SK-N-SH treated with all-trans-retinoic acid at 6 μM for 48 hours (cell line): ENCODE data around the gene CNTNAP2.

Experiments
- ATAC-seq: fragments of 200-7000 bp; cut with Tn5 transposase; 3 replicates; pipeline ENCODE4 v1.9.1; 2020; ENCODE audit warnings: mild to moderate bottlenecking, moderate library complexity
- ARNTL ChIP-seq: fragments of 450-650 bp; formaldehyde crosslinking; IDR thresholded peaks from 2 replicates; pipeline ENCODE4 v1.5.0; 2020; ENCODE audit warnings: low read depth, mild to moderate bottlenecking, moderate library complexity, borderline replicate concordance
- BACH2 ChIP-seq: fragments of 250-450 bp; sonication (Bioruptor Pico); IDR thresholded peaks from 2 replicates; pipeline ENCODE4 v1.9.0; 2021; ENCODE audit warnings: mild to moderate bottlenecking, borderline replicate concordance
- CSDC2 ChIP-seq: fragments of 250-450 bp; sonication (Bioruptor Pico); IDR thresholded peaks from 2 replicates; pipeline ENCODE4 v1.5.0; 2020; ENCODE audit warnings: mild to moderate bottlenecking, moderate library complexity
- ESRRG ChIP-seq: fragments of 250-450 bp; sonication (Bioruptor Pico); IDR thresholded peaks from 2 replicates; pipeline ENCODE4 v1.6.1; 2021; ENCODE audit warnings: mild to moderate bottlenecking
- GLIS3 ChIP-seq: fragments of 250-450 bp; sonication (Bioruptor Pico); IDR thresholded peaks from 2 replicates; pipeline ENCODE4 v1.5.0; 2020; ENCODE audit warnings: mild to moderate bottlenecking, moderate library complexity
- ISL1 ChIP-seq: fragments of 250-450 bp; sonication (Bioruptor Pico); IDR thresholded peaks from 2 replicates; pipeline ENCODE4 v2.1.2; 2022; ENCODE audit warnings: mild to moderate bottlenecking, moderate library complexity
- OSR1 ChIP-seq: fragments of 250-450 bp; sonication (Bioruptor Pico); IDR thresholded peaks from 2 replicates; pipeline ENCODE4 v1.8.0; 2022; ENCODE audit warnings: moderate library complexity, mild to moderate bottlenecking, inconsistent platforms
- PPARA ChIP-seq: fragments of 250-450 bp; sonication (Bioruptor Pico); IDR thresholded peaks from 2 replicates; pipeline ENCODE4 v1.5.0; 2020; ENCODE audit warnings: mild to moderate bottlenecking, borderline replicate concordance
- RARB ChIP-seq: fragments of 250-450 bp; sonication (Bioruptor Pico); IDR thresholded peaks from 2 replicates; pipeline ENCODE4 v1.8.0; 2021; ENCODE audit warnings: mild to moderate bottlenecking, moderate library complexity
- SNAI2 ChIP-seq: fragments of 250-450 bp; sonication (Bioruptor Pico); IDR thresholded peaks from 2 replicates; pipeline ENCODE4 v1.5.0; 2020; ENCODE audit warnings: mild to moderate bottlenecking, moderate library complexity
- TCF4 ChIP-seq: fragments of 250-450 bp; sonication (Bioruptor Pico); IDR thresholded peaks from 2 replicates; pipeline ENCODE4 v1.8.0; 2021; ENCODE audit warnings: mild to moderate bottlenecking, moderate library complexity, borderline replicate concordance
- TOX ChIP-seq: fragments of 250-450 bp; sonication (Bioruptor Pico); IDR thresholded peaks from 2 replicates; pipeline ENCODE4 v1.8.0; 2021; ENCODE audit warnings: mild to moderate bottlenecking, moderate library complexity, borderline replicate concordance
- ZC3H10 ChIP-seq: fragments of 250-450 bp; sonication (Bioruptor Pico); IDR thresholded peaks from 2 replicates; pipeline ENCODE4 v1.5.1; 2021; ENCODE audit warnings: mild to moderate bottlenecking, moderate library complexity
- ZFP3 ChIP-seq: fragments of 250-450 bp; sonication (Bioruptor Pico); IDR thresholded peaks from 2 replicates; pipeline ENCODE4 v1.5.0; 2020; ENCODE audit warnings: mild to moderate bottlenecking, moderate library complexity
- ZFP30 ChIP-seq: fragments of 450-650 bp; formaldehyde crosslinking; IDR thresholded peaks from 2 replicates; pipeline ENCODE4 v1.5.0; 2022; ENCODE audit warnings: mild to moderate bottlenecking, moderate library complexity
- ZNF565 ChIP-seq: fragments of 450-650 bp; formaldehyde crosslinking; conservative IDR thresholded peaks from 2 replicates; pipeline ENCODE4 v1.5.0; 2020; ENCODE audit warnings: low read depth, mild to moderate bottlenecking, moderate library complexity
- ZNF70 ChIP-seq: fragments of 450-650 bp; formaldehyde crosslinking; IDR thresholded peaks from 2 replicates; pipeline ENCODE4 v1.5.0; 2020; ENCODE audit warnings: mild to moderate bottlenecking, moderate library complexity
- ZNF8 ChIP-seq: fragments of 450-650 bp; formaldehyde crosslinking; IDR thresholded peaks from 2 replicates; pipeline ENCODE4 v1.5.0; 2020; ENCODE audit warnings: mild to moderate bottlenecking, moderate library complexity
- TF ChIP-seq, protein P1 (sequence below): fragments of 250-450 bp; sonication (Bioruptor Pico); IDR thresholded peaks from 2 replicates; pipeline ENCODE4 v1.5.1; 2020; ENCODE audit warnings: low read depth, mild to moderate bottlenecking, moderate library complexity
- TF ChIP-seq, protein P2 (sequence below): fragments of 250-450 bp; sonication (Bioruptor Pico); IDR thresholded peaks from 2 replicates; pipeline ENCODE4 v1.5.0; 2020; ENCODE audit warnings: mild to moderate bottlenecking, moderate library complexity
- TF ChIP-seq, protein P3 (sequence below): fragments of 250-450 bp; sonication (Bioruptor Pico); IDR thresholded peaks from 2 replicates; pipeline ENCODE4 v1.5.1; 2021; ENCODE audit warnings: mild to moderate bottlenecking, moderate library complexity
- TF ChIP-seq, protein P4 (sequence below): fragments of 250-450 bp; sonication (Bioruptor Pico); IDR thresholded peaks from 2 replicates; pipeline ENCODE4 v1.8.0; 2021; ENCODE audit warnings: low read depth, mild to moderate bottlenecking, moderate library complexity, borderline replicate concordance
- TF ChIP-seq, protein P5 (sequence below): fragments of 250-450 bp; sonication (Bioruptor Pico); IDR thresholded peaks from 2 replicates; pipeline ENCODE4 v1.8.0; 2020; ENCODE audit warnings: mild to moderate bottlenecking, moderate library complexity, borderline replicate concordance

CNTNAP2 gene

DNA sequence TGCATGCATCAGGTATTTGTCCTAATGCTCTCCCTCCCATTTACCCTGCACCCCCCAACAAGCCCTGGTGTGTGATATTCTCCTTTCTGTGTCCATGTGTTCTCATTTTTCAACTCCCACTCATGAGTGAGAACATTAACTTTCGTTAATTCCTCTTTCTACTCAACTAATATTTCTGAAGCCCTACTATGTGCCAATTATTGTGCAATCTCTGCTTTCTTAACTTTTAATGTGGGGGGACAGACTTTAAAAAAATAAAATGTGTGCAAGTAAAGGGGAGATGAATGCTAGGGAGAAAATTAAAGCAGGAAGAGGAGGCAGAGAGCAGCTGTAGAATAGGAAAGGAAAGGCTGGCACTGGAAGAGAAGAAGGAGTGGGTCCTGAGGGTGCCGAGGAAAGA, 1520.0 kb downstream of the CNTNAP2 start:
- no peak for TF ChIP-seq PPARA (CRISPR knock-in tag)
- TF ChIP-seq ZFP30 (CRISPR knock-in tag), result no peak
- ATAC-seq, result no peak

DNA sequence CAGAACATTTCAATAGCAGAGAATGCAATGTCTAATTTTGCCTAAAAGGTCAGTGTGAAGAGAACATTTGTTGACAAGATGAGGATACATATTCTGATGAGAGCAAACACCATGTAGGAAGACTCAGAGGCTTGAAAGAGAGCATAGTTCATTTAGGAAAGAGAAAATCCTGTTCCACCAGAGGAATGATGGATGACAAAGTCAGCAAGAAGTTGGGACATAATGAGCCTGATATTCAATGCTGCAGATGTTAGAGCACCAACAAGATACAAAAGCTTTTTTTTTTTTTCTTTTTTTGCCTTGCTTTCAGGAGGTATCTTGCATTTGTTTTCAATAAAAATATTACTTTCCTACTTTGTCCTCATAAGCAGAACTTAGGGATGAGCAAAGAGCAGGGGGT, 1522.0 kb downstream of the CNTNAP2 start:
- no peak for ATAC-seq

DNA sequence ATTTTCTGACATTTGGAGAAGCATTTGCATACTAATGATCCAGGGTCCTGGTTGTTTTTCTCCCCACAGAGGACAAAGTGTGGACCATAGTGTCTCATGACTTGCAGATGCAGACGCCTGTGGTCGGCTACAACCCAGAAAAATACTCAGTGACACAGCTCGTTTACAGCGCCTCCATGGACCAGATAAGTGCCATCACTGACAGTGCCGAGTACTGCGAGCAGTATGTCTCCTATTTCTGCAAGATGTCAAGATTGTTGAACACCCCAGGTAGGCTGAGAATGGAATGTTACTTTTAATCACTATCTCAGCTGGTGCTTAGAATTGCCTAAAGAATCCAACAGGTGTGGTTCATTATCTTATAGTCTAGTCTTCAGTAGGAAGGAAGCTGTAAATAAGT, 1522.4 kb downstream of the CNTNAP2 start:
- no peak for TF ChIP-seq CSDC2 (CRISPR knock-in tag)
- no peak for ATAC-seq

More for the DNA sequence above, 1522.0 kb downstream of the CNTNAP2 start:
- no peak for TF ChIP-seq SNAI2 (CRISPR knock-in tag)
- TF ChIP-seq ZNF70 (CRISPR knock-in tag), result no peak
- TF ChIP-seq PPARA (CRISPR knock-in tag), result no peak
- TF ChIP-seq CSDC2 (CRISPR knock-in tag), result no peak
- TF ChIP-seq, protein P1, sequence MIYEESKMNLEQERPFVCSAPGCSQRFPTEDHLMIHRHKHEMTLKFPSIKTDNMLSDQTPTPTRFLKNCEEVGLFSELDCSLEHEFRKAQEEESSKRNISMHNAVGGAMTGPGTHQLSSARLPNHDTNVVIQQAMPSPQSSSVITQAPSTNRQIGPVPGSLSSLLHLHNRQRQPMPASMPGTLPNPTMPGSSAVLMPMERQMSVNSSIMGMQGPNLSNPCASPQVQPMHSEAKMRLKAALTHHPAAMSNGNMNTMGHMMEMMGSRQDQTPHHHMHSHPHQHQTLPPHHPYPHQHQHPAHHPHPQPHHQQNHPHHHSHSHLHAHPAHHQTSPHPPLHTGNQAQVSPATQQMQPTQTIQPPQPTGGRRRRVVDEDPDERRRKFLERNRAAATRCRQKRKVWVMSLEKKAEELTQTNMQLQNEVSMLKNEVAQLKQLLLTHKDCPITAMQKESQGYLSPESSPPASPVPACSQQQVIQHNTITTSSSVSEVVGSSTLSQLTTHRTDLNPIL (CRISPR knock-in tag), result no peak
- TF ChIP-seq GLIS3 (CRISPR knock-in tag), result no peak
- TF ChIP-seq BACH2, result no peak
- no peak for TF ChIP-seq TOX (CRISPR knock-in tag)
- TF ChIP-seq ZFP30 (CRISPR knock-in tag), result no peak
- no peak for TF ChIP-seq ZC3H10 (CRISPR knock-in tag)
- no peak for TF ChIP-seq RARB (CRISPR knock-in tag)
- TF ChIP-seq ISL1 (CRISPR knock-in tag), result no peak
- TF ChIP-seq ESRRG, result no peak
- TF ChIP-seq, protein P2, sequence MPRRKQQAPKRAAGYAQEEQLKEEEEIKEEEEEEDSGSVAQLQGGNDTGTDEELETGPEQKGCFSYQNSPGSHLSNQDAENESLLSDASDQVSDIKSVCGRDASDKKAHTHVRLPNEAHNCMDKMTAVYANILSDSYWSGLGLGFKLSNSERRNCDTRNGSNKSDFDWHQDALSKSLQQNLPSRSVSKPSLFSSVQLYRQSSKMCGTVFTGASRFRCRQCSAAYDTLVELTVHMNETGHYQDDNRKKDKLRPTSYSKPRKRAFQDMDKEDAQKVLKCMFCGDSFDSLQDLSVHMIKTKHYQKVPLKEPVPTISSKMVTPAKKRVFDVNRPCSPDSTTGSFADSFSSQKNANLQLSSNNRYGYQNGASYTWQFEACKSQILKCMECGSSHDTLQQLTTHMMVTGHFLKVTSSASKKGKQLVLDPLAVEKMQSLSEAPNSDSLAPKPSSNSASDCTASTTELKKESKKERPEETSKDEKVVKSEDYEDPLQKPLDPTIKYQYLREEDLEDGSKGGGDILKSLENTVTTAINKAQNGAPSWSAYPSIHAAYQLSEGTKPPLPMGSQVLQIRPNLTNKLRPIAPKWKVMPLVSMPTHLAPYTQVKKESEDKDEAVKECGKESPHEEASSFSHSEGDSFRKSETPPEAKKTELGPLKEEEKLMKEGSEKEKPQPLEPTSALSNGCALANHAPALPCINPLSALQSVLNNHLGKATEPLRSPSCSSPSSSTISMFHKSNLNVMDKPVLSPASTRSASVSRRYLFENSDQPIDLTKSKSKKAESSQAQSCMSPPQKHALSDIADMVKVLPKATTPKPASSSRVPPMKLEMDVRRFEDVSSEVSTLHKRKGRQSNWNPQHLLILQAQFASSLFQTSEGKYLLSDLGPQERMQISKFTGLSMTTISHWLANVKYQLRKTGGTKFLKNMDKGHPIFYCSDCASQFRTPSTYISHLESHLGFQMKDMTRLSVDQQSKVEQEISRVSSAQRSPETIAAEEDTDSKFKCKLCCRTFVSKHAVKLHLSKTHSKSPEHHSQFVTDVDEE, result no peak
- no peak for TF ChIP-seq ZNF8 (CRISPR knock-in tag)
- TF ChIP-seq ZFP3 (CRISPR knock-in tag), result no peak
- no peak for TF ChIP-seq ZNF565
- TF ChIP-seq OSR1 (CRISPR knock-in tag), result no peak
- TF ChIP-seq, protein P3, sequence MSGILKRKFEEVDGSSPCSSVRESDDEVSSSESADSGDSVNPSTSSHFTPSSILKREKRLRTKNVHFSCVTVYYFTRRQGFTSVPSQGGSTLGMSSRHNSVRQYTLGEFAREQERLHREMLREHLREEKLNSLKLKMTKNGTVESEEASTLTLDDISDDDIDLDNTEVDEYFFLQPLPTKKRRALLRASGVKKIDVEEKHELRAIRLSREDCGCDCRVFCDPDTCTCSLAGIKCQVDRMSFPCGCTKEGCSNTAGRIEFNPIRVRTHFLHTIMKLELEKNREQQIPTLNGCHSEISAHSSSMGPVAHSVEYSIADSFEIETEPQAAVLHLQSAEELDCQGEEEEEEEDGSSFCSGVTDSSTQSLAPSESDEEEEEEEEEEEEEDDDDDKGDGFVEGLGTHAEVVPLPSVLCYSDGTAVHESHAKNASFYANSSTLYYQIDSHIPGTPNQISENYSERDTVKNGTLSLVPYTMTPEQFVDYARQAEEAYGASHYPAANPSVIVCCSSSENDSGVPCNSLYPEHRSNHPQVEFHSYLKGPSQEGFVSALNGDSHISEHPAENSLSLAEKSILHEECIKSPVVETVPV (CRISPR knock-in tag), result no peak

DNA sequence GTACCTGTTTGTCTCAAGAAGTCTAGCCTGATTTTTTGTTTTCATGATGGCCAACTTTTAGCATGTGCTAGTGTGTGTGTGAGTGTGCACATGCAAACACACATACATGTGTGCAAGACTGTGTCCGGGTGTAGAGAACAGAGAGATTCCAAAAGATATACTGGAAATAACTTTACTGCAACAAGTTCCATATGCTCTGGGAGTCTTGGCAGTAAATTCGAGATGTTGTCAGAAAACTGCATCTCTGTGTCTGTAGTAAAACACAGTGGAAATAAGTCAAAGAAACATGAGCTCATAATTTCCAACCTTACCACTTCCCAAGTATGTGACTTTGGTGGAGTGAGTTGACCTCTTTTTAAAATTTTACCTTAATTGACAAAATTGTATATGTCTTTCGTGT, 1523.2 kb downstream of the CNTNAP2 start:
- ATAC-seq, result no peak
- TF ChIP-seq PPARA (CRISPR knock-in tag), result no peak
- no peak for TF ChIP-seq ZC3H10 (CRISPR knock-in tag)
- TF ChIP-seq OSR1 (CRISPR knock-in tag), result no peak
- TF ChIP-seq ZNF8 (CRISPR knock-in tag), result no peak
- TF ChIP-seq, protein P2, result no peak
- TF ChIP-seq CSDC2 (CRISPR knock-in tag), result no peak
- TF ChIP-seq BACH2, result no peak
- TF ChIP-seq SNAI2 (CRISPR knock-in tag), result no peak
- no peak for TF ChIP-seq ESRRG
- TF ChIP-seq, protein P1 (CRISPR knock-in tag), result no peak
- no peak for TF ChIP-seq TOX (CRISPR knock-in tag)
- no peak for TF ChIP-seq ZNF565
- TF ChIP-seq TCF4 (CRISPR knock-in tag), result no peak
- TF ChIP-seq RARB (CRISPR knock-in tag), result no peak
- TF ChIP-seq, protein P4, sequence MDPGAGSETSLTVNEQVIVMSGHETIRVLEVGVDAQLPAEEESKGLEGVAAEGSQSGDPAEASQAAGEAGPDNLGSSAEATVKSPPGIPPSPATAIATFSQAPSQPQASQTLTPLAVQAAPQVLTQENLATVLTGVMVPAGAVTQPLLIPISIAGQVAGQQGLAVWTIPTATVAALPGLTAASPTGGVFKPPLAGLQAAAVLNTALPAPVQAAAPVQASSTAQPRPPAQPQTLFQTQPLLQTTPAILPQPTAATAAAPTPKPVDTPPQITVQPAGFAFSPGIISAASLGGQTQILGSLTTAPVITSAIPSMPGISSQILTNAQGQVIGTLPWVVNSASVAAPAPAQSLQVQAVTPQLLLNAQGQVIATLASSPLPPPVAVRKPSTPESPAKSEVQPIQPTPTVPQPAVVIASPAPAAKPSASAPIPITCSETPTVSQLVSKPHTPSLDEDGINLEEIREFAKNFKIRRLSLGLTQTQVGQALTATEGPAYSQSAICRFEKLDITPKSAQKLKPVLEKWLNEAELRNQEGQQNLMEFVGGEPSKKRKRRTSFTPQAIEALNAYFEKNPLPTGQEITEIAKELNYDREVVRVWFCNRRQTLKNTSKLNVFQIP, result no peak
- no peak for TF ChIP-seq ISL1 (CRISPR knock-in tag)
- no peak for TF ChIP-seq ARNTL (CRISPR knock-in tag)
- TF ChIP-seq, protein P5, sequence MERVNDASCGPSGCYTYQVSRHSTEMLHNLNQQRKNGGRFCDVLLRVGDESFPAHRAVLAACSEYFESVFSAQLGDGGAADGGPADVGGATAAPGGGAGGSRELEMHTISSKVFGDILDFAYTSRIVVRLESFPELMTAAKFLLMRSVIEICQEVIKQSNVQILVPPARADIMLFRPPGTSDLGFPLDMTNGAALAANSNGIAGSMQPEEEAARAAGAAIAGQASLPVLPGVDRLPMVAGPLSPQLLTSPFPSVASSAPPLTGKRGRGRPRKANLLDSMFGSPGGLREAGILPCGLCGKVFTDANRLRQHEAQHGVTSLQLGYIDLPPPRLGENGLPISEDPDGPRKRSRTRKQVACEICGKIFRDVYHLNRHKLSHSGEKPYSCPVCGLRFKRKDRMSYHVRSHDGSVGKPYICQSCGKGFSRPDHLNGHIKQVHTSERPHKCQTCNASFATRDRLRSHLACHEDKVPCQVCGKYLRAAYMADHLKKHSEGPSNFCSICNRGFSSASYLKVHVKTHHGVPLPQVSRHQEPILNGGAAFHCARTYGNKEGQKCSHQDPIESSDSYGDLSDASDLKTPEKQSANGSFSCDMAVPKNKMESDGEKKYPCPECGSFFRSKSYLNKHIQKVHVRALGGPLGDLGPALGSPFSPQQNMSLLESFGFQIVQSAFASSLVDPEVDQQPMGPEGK (CRISPR knock-in tag), result no peak
- TF ChIP-seq, all 23 proteins: peak for 0
